ENCODE results near the gene FOXD4L3. TPM values are rescaled to one million over a fixed set of nuclear protein-coding genes. Genes with fewer than 3 reads are reported as not detected.
"Not testable (repeated sequence)": the region's sequence is repeated elsewhere in the genome, so short reads cannot be mapped to it uniquely, and the experiment has no call there.

Gene FOXD4L3
- polyA plus RNA-seq (ENCODE audit: insufficient read length in 3 of 3): under 1 TPM in 1 of 3 donors, not detected in 2; 0.11 TPM
- long read RNA-seq, donor 1, partial matches to known transcripts: 0 of 1 reads
- long read RNA-seq, donor 1, other reads (novel, unspliced or antisense): 0 of 1 reads
- long read RNA-seq, donor 2: 0 reads
- long read RNA-seq, donor 3: 0 reads
- long read RNA-seq, donor 4: 0 reads
- long read RNA-seq, donor 5: 0 reads
- long read RNA-seq, donor 6: 0 reads
- long read RNA-seq, donor 7: 0 reads
- long read RNA-seq, donor 8: 0 reads
- long read RNA-seq, donor 9: 0 reads
- long read RNA-seq, donor 10: 0 reads
- long read RNA-seq, donor 11: 0 reads
- long read RNA-seq, donor 12: 0 reads
- long read RNA-seq, donor 13: 0 reads
- long read RNA-seq, donor 14: 0 reads
- long read RNA-seq, donor 15: 0 reads
- long read RNA-seq, donor 16: 0 reads

DNA sequence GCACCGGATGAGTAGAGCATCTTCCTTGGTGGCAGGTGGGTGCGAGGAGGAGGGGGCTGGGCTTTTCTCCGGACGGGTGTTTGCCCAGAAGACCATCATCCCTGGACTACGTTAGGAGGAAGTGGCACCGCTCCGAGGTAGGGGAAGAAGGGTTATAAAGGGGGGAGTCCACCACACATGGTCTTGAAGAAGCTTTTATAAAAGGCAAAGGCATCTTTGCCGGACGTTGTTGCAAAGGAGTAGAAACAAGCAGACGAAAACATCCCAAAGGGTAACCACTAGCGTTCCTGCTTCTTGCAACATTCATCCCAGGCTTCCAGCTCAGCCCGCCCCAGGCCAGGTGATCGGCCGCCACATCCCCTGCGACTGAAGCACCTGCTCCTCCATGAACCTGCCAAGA is at the start of gene FOXD4L3:
TSS of gene FOXD4L3 (plus strand) at position 301 of the 400 bp plus-strand sequence. CDS start at position 386, 85 bp downstream.
- DNase-seq: not testable (repeated sequence)

DNA sequence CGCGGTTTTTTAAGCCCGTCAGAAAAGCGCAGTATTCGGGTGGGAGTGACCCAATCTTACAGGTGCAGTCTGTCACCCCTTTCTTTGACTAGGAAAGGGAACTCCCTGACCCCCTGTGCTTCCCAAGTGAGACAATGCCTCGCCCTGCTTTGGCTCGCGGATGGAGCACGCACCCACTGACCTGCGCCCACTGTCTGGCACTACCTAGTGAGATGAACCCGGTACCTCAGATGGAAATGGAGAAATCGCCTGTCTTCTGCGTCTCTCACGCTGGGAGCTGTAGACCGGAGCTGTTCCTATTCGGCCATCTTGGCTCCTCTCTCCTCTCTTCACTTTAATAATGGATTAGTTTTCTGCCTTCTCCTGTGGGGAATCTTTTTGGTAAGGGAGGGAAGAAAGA is 21.6 kb upstream of the FOXD4L3 start:
- not testable (repeated sequence) for DNase-seq

DNA sequence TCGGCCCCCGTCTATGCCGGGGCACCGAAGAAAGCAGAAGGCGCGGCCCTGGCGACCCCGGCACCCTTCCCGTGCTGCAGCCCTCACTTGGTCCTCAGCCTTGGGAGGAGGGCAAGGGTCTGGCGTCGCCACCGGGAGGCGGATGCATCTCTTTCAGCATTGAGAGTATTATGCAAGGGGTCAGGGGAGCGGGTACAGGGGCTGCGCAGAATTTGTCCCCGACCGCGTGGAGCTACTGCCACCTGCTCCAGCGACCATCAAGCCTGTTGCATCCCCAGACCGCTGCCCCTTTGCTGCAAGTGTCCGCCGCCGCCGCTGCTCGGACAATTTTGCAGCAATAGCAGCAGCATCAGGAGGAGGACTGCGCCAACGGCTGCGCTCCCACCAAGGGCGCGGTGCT is 1.1 kb downstream of the FOXD4L3 start:
- DNase-seq: not testable (repeated sequence)

GRCh38 chr9:68304212-68304611 is 1.5 kb downstream of the FOXD4L3 start:
- not testable (repeated sequence) for DNase-seq

- not testable (repeated sequence) for DNase-seq
Measured at GRCh38 chr9:68304777-68305176, 2.1 kb downstream of the FOXD4L3 start.

DNA sequence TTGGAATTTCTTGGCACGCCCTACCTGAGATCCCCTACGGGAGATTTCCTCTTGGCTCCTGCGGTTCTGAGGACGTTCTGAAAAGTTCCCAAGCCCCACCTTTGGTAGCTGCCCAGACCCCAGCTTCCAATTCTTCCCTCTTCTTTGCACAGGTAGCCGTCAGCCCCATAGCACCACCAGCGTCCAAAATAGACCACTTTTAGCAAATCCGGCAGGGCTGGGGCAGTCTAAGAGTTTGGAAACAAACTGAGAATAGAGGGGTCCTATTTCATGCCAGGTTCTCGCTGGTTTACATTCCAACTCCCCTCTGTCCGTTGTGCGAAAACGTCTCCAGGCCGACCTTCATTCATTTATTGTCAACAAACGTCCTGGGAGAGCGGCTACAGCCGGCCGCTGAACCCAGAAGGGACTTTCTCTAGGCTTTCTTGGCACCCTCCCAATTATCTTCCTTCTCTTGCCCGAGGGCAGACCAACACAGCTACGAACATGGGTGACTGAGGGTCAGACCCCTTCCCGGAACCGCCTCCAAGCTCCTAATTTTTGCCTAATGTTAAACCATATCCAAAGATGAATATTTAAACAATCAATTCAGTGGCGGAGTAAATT is 3.1 kb downstream of the FOXD4L3 start:
- DNase-seq: not testable (repeated sequence)

DNA sequence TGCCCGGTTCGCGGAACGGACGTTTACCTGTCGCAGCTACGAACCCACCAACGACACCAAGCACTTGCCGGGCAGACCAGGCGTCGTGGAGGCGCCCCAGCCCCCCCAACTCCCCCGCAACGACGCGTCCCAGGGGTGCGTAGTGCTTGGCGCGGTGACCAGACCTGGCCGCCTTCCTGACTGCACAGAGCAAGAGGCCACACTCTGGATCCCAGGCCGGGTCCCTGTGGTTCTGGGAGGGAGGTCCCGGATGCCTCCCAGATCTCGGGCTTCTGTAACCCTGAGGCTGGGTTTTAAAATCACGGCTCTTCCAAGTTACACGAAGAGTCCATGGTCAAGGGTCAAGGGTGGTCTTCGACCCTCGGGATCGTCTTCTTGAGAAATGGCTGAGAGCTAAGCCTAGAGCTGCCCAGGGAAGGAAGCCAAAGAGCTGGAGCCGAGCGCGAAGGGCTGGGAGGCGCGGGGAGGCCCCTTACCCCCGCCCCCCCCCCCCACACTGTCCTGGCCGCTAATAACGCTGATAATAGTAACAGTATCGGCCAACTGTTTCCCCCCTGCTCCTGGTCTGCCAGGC is 3.8 kb downstream of the FOXD4L3 start:
- DNase-seq: not testable (repeated sequence)

GRCh38 chr9:68307127-68307526 is 4.5 kb downstream of the FOXD4L3 start:
- not testable (repeated sequence) for DNase-seq

DNA sequence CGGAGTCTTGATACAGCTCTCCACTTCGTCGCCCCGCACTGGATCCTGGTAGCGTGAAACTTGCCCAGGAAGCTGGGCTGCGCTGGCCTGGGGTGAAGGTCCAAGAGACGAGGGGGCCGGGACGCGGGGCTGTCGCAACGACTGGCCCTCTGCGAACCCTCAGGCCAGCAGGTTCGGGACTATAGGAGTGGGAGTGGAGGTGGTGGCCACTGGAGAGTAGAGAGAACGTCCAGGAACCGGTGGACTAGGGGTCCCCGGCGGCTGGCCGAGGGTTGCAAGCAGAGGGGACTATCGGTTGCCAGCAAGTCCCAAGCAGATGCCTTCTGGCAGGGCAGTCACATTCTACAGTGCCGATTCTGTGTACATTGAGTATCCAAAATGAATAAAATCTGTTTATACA is 5.0 kb downstream of the FOXD4L3 start:
- not testable (repeated sequence) for DNase-seq

DNA sequence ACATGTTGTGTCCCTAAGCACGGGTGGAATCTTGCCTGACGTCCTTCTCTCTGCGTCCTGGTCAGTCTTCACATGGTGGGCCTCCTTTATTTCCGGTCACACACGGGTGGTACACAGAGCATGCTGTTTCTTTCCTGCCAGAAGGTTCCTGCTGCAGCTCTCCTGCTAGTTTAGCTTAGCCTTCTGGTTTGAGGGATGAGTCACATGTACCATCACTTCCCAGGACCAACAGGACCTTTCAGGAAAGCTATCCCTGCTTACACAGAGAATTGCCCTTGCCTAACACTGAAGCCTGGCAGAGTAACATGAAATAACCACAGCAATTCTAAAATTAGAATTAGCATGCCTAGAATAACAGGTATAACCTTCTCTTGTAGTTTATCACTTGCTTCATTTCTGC is 8.5 kb downstream of the FOXD4L3 start:
- not testable (repeated sequence) for DNase-seq

DNA sequence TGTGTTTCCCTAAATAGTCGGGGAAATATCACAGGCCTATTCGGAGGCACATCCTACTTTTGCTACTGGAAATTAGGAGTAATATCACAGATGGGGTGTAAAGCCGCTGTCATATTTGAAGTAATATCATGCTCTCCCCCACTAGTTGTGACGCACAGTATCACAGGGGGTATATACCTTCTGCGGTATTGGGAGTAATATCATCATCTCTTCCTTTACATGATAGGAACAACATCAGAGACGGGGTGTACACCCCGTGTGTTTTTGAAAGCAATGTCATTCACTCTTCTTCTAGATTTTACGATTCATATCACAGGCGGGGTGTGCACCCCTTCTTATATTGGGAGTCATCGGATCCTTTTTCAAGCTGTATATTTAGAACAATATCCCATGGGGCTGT is 15.5 kb downstream of the FOXD4L3 start:
- DNase-seq: not testable (repeated sequence)

DNA sequence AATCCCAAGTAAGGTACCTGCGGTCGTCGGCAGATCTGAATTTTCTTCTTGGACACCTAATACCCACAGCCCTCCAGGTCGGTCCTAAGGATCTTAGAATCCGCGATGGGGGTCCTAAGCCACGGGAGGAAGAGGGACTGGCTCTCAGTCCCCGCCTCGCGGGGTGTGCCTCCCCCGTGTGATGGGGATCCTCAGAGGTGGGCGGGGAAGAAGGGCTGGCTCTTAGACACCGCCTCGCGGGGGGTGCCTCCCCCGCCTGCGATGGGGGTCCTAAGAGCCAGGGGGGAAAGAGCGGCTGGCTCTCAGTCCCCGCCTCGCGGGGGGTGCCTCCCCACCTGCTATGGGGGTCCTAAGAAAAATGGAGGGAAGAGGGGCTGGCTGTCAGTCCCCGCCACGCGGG is 21.1 kb downstream of the FOXD4L3 start:
- DNase-seq: not testable (repeated sequence)

- not testable (repeated sequence) for DNase-seq
Measured at GRCh38 chr9:68324518-68324917, 21.9 kb downstream of the FOXD4L3 start.

- not testable (repeated sequence) for DNase-seq
Measured at GRCh38 chr9:68329106-68329505, 26.4 kb downstream of the FOXD4L3 start.

DNA sequence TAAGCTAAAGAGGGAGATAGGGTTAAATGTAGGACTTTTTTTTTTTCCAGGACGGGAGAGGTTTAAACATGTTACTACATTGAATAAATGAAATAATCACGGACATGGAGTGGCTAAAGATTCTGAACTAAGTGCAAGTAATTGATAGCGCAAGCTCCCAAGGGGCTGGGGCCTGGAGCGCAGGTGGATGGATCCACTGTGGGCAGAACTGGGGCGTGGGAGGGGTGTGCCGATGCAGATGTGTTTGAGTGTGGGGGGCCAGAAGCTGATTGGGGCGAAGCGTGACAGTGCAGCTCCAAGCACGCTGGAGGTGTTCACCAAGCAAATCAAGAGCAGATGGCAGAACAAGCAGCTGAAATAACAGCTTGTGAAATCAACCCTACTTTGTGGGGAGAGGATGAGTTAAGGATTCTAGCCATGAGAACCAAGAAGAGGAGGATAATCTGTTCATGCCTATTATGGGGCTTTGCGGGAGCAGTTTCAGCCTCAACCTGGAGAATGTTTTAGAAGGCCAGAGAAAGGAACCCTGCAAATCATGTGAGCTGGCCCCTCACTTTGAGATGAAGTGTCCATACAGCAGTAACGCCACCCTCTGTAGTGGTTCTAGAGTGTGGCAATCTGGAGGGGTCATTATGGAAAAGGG is 28.0 kb downstream of the FOXD4L3 start:
- DNase-seq: not testable (repeated sequence)

- DNase-seq: not testable (repeated sequence)
Measured at GRCh38 chr9:68332122-68332521, 29.5 kb downstream of the FOXD4L3 start.

- not testable (repeated sequence) for DNase-seq
Measured at GRCh38 chr9:68335935-68336334, 33.3 kb downstream of the FOXD4L3 start.

- not testable (repeated sequence) for DNase-seq
Measured at GRCh38 chr9:68336639-68337339, 34.1 kb downstream of the FOXD4L3 start.

DNA sequence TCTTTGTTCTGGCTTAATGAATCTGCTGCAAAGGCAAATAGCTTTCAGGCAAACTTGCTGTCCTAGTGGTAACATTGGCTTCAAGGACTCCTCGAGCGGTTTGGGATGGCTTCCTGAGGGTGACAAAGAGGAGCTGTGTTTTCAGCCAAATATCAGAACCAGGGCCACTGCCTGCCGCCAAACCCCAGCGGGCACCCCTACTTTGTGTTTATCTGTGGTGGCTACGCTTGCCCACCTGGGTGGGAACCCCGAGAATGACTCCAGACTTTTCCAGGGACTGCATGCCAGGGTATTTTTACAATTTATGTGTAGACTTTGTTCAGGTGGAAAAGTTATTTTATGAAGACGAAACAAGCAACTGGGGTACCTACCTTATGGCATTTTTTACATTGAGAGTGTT is 35.3 kb downstream of the FOXD4L3 start:
- DNase-seq: not testable (repeated sequence)

- not testable (repeated sequence) for DNase-seq
Measured at GRCh38 chr9:68342265-68343025, 39.8 kb downstream of the FOXD4L3 start.

DNA sequence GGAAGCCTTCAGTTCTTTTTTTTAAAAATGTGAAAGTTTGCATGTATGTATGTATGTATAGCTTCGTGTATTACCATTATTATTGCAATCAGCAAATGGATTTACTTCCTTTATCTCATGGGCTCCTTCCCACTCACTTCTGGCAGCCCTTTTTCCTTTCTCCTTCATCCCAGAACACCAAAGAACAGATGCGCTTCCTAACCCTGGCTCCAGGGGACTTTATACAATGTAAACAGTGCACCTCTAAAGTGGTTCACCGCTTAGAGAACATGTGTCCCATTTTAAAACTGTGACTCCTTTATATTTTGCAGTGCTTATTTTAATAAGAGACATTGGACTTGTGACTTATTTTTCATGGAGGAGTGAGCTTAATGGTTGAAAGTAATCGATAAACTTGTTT is 40.6 kb downstream of the FOXD4L3 start:
- not testable (repeated sequence) for DNase-seq
